Ovary (tissue), 3 donors: ENCODE data around the gene AIFM1.

Experiments used
- POLR2A ChIP-seq: fragments of 450-650 bp; IDR thresholded peaks from one replicate; pipeline ENCODE4 v1.6.1; 2017; ENCODE audit warnings: antibody characterized with exemption, mild to moderate bottlenecking, moderate library complexity
- TF ChIP-seq, protein P1 (sequence below), 3 donors: fragments of 450-650 bp in 2 of 3; fragments of 200-600 bp in 1 of 3; IDR thresholded peaks; one replicate each; pipeline versions ENCODE4 v1.5.1 to v1.8.0; 2016 to 2022; ENCODE audit warnings: antibody characterized with exemption in 3 of 3, mild to moderate bottlenecking in 1 of 3
- donor health status: DM: no; HTN: no; CAD: no.

DNA sequence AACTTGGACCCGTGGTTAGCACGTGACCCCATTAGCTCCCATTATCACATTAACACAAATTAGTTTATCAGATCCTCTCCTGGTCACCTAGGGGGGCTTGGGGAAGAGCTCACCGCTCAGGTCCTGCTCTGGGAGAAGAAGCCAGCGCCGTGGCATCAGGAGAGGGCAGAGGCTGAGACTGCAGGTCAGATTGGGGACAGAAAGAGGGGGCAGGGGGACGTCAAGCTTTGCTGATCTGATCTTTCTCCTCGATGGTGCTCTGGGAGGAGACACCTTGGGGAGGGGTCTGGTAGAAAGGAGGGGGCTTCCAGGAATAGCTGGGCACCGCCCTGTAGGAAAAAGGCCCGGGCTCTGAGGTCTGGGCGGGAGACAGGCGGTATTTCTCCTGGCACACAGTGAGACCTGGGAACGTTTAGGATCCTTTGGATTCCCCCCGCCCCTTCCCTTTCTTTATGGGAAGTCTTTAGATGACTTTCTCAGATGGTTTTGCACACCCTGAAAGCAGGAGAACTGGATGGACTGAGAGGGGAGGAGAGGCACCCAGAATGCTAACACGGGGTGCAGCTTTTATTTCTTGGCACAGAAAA lies 46.2 kb downstream of the AIFM1 start:
- TF ChIP-seq, protein P1, sequence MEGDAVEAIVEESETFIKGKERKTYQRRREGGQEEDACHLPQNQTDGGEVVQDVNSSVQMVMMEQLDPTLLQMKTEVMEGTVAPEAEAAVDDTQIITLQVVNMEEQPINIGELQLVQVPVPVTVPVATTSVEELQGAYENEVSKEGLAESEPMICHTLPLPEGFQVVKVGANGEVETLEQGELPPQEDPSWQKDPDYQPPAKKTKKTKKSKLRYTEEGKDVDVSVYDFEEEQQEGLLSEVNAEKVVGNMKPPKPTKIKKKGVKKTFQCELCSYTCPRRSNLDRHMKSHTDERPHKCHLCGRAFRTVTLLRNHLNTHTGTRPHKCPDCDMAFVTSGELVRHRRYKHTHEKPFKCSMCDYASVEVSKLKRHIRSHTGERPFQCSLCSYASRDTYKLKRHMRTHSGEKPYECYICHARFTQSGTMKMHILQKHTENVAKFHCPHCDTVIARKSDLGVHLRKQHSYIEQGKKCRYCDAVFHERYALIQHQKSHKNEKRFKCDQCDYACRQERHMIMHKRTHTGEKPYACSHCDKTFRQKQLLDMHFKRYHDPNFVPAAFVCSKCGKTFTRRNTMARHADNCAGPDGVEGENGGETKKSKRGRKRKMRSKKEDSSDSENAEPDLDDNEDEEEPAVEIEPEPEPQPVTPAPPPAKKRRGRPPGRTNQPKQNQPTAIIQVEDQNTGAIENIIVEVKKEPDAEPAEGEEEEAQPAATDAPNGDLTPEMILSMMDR (IDR thresholded peaks at IDR 0.05): no peak
- no peak for TF ChIP-seq POLR2A
